LNCAP (cell line): Measurements from ENCODE around the gene DCP1A.

Source experiments
- TF ChIP-seq, protein P1 (sequence below): fragments of 450-650 bp; IDR thresholded peaks from 2 replicates; pipeline ENCODE4 v1.5.1; 2017; ENCODE audit warnings: mild to moderate bottlenecking

The DCP1A gene

GRCh38 chr3:53254509-53255422 is 92.6 kb downstream of the DCP1A start:
- TF ChIP-seq, protein P1, sequence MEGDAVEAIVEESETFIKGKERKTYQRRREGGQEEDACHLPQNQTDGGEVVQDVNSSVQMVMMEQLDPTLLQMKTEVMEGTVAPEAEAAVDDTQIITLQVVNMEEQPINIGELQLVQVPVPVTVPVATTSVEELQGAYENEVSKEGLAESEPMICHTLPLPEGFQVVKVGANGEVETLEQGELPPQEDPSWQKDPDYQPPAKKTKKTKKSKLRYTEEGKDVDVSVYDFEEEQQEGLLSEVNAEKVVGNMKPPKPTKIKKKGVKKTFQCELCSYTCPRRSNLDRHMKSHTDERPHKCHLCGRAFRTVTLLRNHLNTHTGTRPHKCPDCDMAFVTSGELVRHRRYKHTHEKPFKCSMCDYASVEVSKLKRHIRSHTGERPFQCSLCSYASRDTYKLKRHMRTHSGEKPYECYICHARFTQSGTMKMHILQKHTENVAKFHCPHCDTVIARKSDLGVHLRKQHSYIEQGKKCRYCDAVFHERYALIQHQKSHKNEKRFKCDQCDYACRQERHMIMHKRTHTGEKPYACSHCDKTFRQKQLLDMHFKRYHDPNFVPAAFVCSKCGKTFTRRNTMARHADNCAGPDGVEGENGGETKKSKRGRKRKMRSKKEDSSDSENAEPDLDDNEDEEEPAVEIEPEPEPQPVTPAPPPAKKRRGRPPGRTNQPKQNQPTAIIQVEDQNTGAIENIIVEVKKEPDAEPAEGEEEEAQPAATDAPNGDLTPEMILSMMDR, result no peak

DNA sequence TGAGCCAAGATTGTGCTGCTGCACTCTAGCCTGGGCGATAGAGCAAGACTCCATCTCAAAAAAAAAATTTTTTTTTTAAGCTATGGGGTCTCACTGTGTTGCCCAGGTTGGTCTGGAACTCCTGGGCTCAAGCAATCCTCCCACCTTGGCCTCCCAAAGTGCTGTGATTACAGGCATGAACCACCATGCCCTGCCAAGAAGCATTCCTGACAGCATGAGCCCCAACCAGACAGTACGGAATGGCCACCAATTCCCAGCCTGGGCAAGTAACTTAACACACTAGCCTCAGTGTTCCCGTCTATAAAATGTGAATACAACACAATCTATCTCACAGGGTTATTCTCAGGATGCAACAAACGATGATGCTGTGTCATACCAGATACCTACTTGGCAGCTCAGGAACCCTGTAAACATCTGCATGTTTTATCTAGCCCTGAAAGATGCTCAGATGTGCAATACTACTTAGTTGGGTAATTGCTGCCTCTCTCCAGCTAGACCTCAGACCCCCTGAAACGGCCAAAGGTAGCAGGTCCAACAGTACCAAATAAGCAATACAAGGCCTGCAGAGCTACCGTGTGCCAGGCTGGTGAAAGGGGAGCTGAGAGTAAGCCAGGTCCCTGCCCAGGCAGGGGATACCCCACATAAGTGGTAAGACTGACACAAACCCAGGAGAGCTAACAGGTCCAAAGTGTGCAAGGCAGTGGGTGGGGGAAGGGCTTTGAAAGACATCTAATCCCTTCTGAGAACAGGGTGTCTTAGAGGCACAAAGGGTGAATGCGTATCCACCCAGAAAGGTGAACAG is 93.4 kb downstream of the DCP1A start:
- TF ChIP-seq, protein P1, result no peak

DNA sequence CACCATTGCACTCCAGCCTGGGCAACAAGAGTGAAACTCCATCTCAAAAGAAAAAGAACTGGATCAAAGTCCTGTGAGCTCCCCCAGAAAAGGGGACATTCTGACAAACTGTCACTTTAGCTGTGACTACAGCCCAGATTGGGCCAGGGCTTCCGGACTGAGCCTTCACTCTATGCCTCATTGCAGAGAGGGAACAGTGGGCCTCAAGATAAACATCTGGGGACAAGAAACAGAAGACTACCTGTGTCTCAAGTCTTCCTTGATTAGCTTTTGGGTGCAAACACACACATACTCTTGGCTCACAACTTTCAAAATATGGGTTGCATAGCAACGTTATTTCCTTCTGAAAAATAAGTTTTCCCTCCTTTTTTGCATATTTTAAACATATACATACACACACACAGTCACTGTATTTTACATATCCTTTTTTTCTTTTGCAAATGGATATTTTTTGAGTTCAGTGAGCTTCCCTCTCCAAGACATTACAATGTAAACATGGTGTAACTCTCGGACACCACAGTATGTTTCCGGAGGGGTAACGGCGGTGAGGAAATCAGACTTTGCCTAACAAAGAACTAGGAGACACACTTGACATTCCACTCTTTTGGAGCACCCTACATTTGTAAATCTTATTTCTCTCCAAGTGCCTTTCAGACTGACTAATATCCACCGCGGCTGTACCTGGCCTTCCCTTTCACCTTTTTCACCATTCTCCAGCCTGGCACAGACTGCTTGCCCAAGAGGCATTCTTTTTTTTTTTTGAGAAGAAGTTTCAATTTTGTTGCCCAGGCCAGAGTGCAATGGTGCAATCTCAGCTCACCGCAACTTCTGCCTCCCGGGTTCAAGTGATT is 95.0 kb downstream of the DCP1A start:
- TF ChIP-seq, protein P1, result no peak

- TF ChIP-seq, protein P1, result no peak
Observed at GRCh38 chr3:53250881-53251605, 96.3 kb downstream of the DCP1A start.

DNA sequence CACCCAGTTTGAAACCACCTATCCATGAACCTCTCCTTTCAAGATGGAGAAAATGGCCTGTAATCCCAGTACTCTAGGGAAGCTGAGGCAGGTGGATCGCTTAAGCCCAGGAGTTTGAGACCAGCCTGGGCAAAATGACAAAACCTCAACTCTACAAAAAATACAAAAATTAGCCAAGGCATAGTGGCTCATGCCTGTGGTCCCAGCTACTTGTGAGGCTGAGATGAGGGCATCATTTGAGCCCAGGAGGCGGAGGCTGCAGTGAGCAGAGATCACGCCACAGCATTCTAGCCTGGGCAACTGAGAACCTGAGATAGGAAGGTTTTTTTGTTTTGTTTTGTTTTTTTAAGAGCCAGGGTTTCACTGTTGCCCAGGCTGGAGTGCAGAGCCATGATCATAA is 96.9 kb downstream of the DCP1A start:
- TF ChIP-seq, protein P1, result no peak

GRCh38 chr3:53248161-53248560 is 99.2 kb downstream of the DCP1A start:
- TF ChIP-seq, protein P1, result no peak

DNA sequence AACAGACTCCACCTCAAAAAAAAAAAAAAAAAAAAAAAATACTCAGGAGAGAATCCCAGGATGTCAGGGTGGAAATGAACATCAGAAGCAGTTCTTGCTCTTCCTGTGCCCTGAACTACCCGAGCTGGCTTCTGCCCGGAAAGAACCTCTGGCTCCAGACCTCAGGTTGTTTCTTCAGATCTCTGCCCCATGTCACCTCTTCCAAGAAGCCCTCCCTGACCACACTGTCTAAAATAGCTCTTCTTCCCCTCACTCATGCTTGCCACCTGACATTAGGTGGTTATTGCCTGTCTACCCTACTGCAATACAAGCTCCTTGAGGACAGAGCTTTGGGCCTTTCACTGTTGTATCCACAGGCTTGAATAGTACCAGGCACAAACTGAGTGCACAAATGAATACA is 99.7 kb downstream of the DCP1A start:
- TF ChIP-seq, protein P1, result no peak
